WERI-Rb-1 (cell line): ENCODE data around the gene TMEM62.
A peak's percentile ranks its signal among the peaks of the same experiment; 100 is the strongest.

ENCODE experiments used
- DNase-seq: peaks from one replicate; pipeline ENCODE4 v3.0.0-alpha.2; 2020
- H3K27ac ChIP-seq: fragments of 250-450 bp; sonication (Bioruptor Pico); 2 replicates; pipeline ENCODE4 v1.5.1; 2020; ENCODE audit warnings: mild to moderate bottlenecking, moderate library complexity
- H3K27me3 ChIP-seq: fragments of 250-450 bp; sonication (Bioruptor Pico); 2 replicates; pipeline ENCODE4 v1.5.1; 2021; ENCODE audit warnings: mild to moderate bottlenecking, low read depth, moderate library complexity; ENCODE audit not compliant: insufficient read depth, severe bottlenecking
- H3K36me3 ChIP-seq: fragments of 250-450 bp; sonication (Bioruptor Pico); 2 replicates; pipeline ENCODE4 v1.5.1; 2020; ENCODE audit warnings: mild to moderate bottlenecking, moderate library complexity
- H3K4me3 ChIP-seq: 2 replicates; pipeline ENCODE4 v1.5.1; 2011; ENCODE audit warnings: low read depth, mild to moderate bottlenecking, control low read depth, low read length
- H3K9me3 ChIP-seq: fragments of 250-450 bp; sonication (Bioruptor Pico); 2 replicates; pipeline ENCODE4 v1.5.1; 2021; ENCODE audit warnings: mild to moderate bottlenecking, moderate library complexity; ENCODE audit not compliant: severe bottlenecking
- TF ChIP-seq, protein P1 (sequence below): IDR thresholded peaks from 2 replicates; pipeline ENCODE4 v1.5.1; 2011; ENCODE audit warnings: low read depth, mild to moderate bottlenecking, control low read depth, inconsistent platforms, low read length

TMEM62 gene

GRCh38 chr15:43204016-43204901, 70.9 kb downstream of the TMEM62 start:
- DNase-seq: peak; percentile 62
- Histone ChIP-seq H3K9me3 (no peaks in the 10 kb centered on the region), H3K4me3 (no peak overlapping the region), H3K27ac (no peak overlapping the region), H3K27me3 (no peaks in the 10 kb centered on the region), H3K36me3 (no peaks in the 10 kb centered on the region)
- TF ChIP-seq, protein P1, sequence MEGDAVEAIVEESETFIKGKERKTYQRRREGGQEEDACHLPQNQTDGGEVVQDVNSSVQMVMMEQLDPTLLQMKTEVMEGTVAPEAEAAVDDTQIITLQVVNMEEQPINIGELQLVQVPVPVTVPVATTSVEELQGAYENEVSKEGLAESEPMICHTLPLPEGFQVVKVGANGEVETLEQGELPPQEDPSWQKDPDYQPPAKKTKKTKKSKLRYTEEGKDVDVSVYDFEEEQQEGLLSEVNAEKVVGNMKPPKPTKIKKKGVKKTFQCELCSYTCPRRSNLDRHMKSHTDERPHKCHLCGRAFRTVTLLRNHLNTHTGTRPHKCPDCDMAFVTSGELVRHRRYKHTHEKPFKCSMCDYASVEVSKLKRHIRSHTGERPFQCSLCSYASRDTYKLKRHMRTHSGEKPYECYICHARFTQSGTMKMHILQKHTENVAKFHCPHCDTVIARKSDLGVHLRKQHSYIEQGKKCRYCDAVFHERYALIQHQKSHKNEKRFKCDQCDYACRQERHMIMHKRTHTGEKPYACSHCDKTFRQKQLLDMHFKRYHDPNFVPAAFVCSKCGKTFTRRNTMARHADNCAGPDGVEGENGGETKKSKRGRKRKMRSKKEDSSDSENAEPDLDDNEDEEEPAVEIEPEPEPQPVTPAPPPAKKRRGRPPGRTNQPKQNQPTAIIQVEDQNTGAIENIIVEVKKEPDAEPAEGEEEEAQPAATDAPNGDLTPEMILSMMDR: peak; percentile 82

DNA sequence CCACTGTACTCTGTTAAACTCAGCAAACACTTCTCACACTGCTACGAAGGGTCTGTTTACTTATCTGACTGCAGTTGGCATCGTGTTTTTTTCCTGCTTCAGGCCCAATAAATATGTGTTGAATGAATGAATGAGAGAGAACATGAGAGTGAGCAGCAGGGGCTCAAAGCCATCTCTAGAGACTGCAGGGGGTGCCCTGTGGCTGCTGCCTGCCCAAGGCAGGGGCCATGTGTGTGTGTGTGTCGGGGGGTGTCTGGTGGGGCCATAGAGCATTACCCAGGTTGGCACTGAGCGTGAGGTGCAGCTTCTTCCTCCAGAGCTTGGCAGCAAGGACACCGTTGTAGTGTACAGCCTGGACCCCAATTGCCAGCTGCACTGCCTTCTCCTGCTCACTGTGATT, 72.7 kb downstream of the TMEM62 start:
- Histone ChIP-seq H3K9me3 (no peaks in the 10 kb centered on the region), H3K27me3 (no peaks in the 10 kb centered on the region), H3K4me3 (no peak overlapping the region), H3K36me3 (no peaks in the 10 kb centered on the region), H3K27ac (no peak overlapping the region)
- no peak for DNase-seq
- TF ChIP-seq, protein P1: no peak

GRCh38 chr15:43207024-43207423, 73.6 kb downstream of the TMEM62 start:
- no peak overlapping the region for H3K4me3 ChIP-seq
- no peak for DNase-seq
- H3K27me3 ChIP-seq: no peaks in the 10 kb centered on the region
- no peaks in the 10 kb centered on the region for H3K36me3 ChIP-seq
- TF ChIP-seq, protein P1: no peak
- H3K27ac ChIP-seq: no peak overlapping the region
- no peaks in the 10 kb centered on the region for H3K9me3 ChIP-seq

DNA sequence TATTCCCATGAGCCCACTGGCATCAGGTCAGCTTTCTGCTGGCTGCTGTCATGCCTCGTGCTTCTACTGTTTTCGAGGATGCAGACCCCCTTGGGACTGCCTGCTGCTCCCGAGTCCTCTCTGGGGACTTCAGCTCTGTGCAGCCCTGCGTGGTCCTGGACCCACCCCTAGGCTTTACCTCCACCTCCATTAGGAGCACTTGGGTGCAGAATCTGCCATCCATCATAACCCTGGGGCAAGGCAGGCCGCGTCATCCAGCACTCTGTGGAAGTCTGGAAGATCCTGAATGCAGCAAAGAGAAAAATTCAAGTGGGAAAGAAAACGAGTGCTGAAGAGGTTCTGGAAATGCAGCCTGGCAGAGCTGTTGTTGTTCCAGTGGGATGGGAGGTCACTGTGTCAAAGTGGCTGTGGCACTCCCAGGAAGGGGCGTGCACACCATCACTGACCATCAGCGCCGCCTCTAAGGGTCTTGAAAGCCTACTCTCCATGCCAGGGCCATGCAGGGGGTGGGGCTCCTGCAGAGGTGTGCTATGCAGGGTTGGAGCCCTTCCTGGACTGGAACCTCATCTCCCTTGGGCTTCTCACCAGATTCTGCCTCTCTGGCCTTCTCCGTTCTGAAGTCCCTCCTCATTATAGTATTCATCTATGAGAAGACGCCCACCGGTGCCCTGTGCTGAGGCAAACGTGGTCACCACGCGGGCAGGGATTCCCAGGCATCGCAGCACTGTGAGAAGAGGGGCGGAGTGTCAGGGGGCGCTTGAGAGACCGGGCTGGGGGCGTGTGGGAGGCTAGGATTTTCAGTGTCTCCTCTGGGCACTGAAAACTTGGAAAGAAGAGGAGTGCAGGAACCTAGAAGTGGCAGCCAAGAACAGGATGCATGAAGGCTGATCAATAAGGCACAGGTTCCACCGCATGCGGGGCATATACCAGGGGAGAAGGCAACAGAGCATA, 74.9 kb downstream of the TMEM62 start:
- DNase-seq: no peak
- no peak overlapping the region for H3K4me3 ChIP-seq
- no peaks in the 10 kb centered on the region for H3K36me3 ChIP-seq
- no peaks in the 10 kb centered on the region for H3K9me3 ChIP-seq
- no peaks in the 10 kb centered on the region for H3K27me3 ChIP-seq
- no peak overlapping the region for H3K27ac ChIP-seq
- TF ChIP-seq, protein P1: no peak

- TF ChIP-seq, protein P1: peak; percentile 26; the same call in 1 of the 2 replicates
- H3K36me3 ChIP-seq: no peaks in the 10 kb centered on the region
- H3K9me3 ChIP-seq: no peaks in the 10 kb centered on the region
- no peaks in the 10 kb centered on the region for H3K27me3 ChIP-seq
- H3K4me3 ChIP-seq: no peak overlapping the region
- no peak overlapping the region for H3K27ac ChIP-seq
- no peak for DNase-seq
Measured at GRCh38 chr15:43209059-43209824, 75.9 kb downstream of the TMEM62 start.
